ENCODE measurements around the gene LY6G5C.

The LY6G5C gene

DNA sequence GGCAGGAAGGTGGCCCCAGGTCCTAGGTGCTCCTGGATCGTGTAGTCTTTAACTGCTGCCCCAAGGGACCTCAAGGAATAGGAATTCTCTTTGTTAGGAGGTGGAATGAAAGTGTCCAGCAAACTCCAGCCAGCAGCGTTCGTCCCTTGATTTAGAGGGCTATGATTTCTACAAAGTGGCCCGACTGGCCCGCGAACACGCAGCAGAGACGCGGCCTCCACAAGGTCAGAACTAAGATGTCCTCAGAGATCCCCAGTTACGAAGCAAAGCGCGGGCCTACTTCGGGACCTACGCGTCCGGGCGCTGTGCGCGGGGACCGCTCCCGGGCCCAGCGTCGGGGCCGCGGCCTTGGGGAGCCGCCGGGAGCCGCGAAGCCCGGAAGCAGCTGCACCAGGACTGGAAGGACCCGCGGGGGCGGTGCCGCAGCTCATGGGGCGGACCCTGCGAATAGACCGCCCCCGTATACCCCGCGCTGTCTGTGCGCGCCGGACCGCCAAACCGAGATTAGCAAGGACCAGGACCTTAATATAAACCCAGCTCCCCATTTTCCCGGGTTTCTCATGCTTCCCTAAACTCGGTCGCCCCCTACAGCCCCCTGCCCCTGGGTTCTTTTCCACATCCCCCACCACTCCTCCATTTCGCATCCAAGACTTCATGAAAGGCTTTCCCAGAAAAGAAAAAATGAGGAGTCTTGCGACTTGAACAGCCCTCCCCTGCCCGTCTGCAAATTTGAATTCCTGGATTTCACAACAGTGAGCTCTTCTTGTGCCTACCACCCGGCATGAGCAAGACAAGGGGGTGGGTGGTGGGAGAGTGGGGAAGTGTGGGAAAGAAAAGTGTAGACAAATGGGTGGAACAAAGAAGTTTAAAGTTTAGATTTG lies 20.2 kb downstream of the LY6G5C start, which contains the start of gene C6orf47:
TSS of gene C6orf47 (minus strand) at position 398 of the 881 bp plus-strand sequence. CDS start 831 bp downstream, outside the sequence.
- POLR2A ChIA-PET (ENCODE audit: low non-redundant PET), result interaction anchor here (0.9 to 1.0 kb wide), 2 partner anchors 10 to 75 kb away, joined by 3 to 4 read pairs; no protein-coding TSS in a partner anchor
- H3K27ac ChIP-seq, result peak within 1 kb of the TSS; percentile 88

DNA sequence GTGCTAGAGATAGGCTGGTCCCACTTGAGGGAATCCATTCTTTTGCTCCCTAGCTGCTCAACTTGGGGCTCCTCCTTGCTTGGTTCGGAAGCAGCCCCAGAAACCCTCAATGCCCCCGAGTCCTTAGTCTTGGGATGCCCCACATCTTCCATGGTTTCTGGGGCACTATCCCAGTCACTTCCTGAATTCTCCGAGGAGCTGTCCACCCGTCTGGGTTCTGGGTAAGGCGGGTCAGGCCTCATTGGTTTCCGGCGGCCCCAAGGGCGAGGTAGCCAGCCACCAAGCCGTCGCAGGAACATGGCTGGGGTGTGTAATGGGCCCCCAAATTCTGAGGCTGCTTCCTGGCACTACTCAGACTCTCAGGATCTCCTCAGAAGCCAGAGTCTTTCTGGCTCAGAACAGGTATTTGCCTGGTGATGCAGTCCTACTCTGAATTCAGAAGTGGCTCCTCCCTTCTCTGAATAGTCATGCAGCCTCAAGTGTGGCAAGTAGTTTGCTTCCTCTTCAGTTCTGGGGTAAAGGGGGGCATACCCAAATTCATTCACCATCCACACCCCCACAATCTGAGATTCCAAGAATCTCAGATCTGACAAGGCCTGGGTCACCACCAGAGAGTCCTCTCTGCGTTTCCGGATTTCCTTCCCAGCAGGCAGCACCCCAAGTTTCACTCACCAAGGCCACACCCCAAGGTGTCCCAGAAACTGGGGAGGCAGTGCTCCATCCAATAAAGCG lies 21.1 kb downstream of the LY6G5C start:
- peak; percentile 38 for DNase-seq (ENCODE audit: low spot score)
- ChIA-PET CTCF (no interaction called here), POLR2A (ENCODE audit: low non-redundant PET) (interaction anchor here (0.9 to 1.0 kb wide), 2 partner anchors 10 to 76 kb away, joined by 3 to 4 read pairs; no protein-coding TSS in a partner anchor)
- TF ChIP-seq, protein P1, sequence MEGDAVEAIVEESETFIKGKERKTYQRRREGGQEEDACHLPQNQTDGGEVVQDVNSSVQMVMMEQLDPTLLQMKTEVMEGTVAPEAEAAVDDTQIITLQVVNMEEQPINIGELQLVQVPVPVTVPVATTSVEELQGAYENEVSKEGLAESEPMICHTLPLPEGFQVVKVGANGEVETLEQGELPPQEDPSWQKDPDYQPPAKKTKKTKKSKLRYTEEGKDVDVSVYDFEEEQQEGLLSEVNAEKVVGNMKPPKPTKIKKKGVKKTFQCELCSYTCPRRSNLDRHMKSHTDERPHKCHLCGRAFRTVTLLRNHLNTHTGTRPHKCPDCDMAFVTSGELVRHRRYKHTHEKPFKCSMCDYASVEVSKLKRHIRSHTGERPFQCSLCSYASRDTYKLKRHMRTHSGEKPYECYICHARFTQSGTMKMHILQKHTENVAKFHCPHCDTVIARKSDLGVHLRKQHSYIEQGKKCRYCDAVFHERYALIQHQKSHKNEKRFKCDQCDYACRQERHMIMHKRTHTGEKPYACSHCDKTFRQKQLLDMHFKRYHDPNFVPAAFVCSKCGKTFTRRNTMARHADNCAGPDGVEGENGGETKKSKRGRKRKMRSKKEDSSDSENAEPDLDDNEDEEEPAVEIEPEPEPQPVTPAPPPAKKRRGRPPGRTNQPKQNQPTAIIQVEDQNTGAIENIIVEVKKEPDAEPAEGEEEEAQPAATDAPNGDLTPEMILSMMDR (conservative IDR thresholded peaks at IDR 0.05; ENCODE audit: low read depth), result no peak
- H3K27ac ChIP-seq, result peak overlapping the region; percentile 88

More for the DNA sequence above, 20.2 kb downstream of the LY6G5C start, which contains the start of gene C6orf47:
- CTCF ChIA-PET, result interaction anchor here (0.6 to 0.9 kb wide), 2 partner anchors 9 to 164 kb away, joined by 3 to 8 read pairs; no protein-coding TSS in a partner anchor
- peak; percentile 80 for DNase-seq (ENCODE audit: low spot score)
- TF ChIP-seq, protein P1 (conservative IDR thresholded peaks at IDR 0.05; ENCODE audit: low read depth), result no peak

- TF ChIP-seq, protein P1 (conservative IDR thresholded peaks at IDR 0.05; ENCODE audit: low read depth), result no peak
- H3K27ac ChIP-seq, result peak overlapping the region; percentile 88
- POLR2A ChIA-PET (ENCODE audit: low non-redundant PET), result no interaction called here
- no peak for DNase-seq (ENCODE audit: low spot score)
- CTCF ChIA-PET, result no interaction called here
Observed at GRCh38 chr6:31658983-31659648, 21.8 kb downstream of the LY6G5C start.

DNA sequence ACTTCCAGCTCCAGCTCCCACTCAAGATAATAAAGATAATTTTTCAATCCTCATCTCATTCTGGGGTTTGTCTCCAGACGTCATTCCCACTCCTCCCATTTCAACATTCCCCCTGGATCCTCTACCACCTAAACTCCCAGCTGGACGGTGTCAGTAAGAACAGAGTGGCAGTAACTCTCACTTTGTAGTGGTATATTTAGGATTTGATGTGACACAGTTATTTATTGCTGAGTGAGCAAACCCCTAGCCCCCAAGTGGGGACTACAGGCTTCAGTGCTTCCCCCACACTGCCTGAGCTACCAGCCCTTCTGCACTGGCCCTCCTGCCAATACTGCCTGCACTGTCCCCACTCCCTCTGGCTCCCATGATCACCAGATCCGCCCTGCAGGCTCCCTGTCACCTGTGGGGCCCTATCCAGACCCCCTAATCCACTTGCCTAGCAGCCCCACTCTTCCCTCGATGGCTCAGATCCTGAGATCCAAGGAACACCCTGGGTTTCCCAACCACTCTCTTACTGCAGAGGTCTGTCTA lies 22.6 kb downstream of the LY6G5C start:
- ChIA-PET POLR2A (ENCODE audit: low non-redundant PET) (no interaction called here), CTCF (interaction anchor here (0.6 to 1.0 kb wide), 3 partner anchors 13 to 409 kb away, joined by 3 to 5 read pairs (median 3); partner anchors contain the start of genes ATP6V1G2 and NFKBIL1)
- TF ChIP-seq, protein P1 (conservative IDR thresholded peaks at IDR 0.05; ENCODE audit: low read depth), result no peak
- H3K27ac ChIP-seq, result peak overlapping the region; percentile 25; the same call in 1 of the 2 replicates
- no peak for DNase-seq (ENCODE audit: low spot score)

GRCh38 chr6:31657406-31658157 lies 23.3 kb downstream of the LY6G5C start:
- peak overlapping the region; percentile 31 for H3K27ac ChIP-seq
- TF ChIP-seq, protein P1 (conservative IDR thresholded peaks at IDR 0.05; ENCODE audit: low read depth), result no peak
- ChIA-PET CTCF (interaction anchor here (0.6 to 1.0 kb wide), 3 partner anchors 13 to 409 kb away, joined by 3 to 5 read pairs (median 3); partner anchors contain the start of genes ATP6V1G2 and NFKBIL1), POLR2A (ENCODE audit: low non-redundant PET) (no interaction called here)
- no peak for DNase-seq (ENCODE audit: low spot score)
